M059J (cell line): Measurements from ENCODE around the gene HMX3. TPM values are rescaled to one million over a fixed set of nuclear protein-coding genes. Genes with fewer than 3 reads are reported as not detected.

ENCODE experiments used
- DNase-seq: peaks from one replicate; pipeline ENCODE4 v3.0.0-alpha.2; 2012; ENCODE audit warnings: low read depth
- total RNA-seq: library from RNA; depleted of rRNA; stranded (reverse); fragments of >200 nt; shearing (Covaris generic); gene quantifications from 2 replicates; pipeline ENCODE4 v1.2.3, GENCODE V29; 2014

HMX3 gene
- total RNA-seq, 1 experiment from 2014 or later: not detected

DNA sequence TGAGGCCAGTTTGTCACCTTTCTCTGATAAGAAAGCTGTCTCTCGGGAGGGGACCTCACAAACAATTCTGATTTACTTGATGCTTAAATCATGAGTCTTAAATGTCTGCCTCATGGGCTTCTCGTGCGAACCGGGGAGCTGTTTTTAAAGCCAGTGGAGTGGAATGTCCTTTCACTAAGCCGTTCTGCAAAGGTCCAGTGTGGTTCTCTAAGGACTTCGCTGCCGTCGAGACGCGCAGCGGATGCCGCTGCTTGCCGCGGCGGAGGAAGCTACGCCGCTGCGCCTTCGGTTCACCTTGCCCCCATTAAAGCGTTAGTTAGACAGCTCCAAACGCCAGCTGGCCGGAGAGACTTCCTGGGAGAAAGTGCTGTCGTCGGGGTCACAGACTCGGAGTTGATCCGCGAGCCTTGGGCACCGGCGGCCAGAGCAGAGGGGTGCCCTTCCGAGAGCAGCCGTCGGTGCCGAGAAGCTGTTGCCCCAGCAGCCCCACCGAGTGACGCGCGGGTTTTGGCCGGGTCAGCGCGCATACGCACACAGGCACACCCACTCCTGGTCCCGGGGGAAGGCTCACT is 1.3 kb upstream of the HMX3 start:
- no peak for DNase-seq

DNA sequence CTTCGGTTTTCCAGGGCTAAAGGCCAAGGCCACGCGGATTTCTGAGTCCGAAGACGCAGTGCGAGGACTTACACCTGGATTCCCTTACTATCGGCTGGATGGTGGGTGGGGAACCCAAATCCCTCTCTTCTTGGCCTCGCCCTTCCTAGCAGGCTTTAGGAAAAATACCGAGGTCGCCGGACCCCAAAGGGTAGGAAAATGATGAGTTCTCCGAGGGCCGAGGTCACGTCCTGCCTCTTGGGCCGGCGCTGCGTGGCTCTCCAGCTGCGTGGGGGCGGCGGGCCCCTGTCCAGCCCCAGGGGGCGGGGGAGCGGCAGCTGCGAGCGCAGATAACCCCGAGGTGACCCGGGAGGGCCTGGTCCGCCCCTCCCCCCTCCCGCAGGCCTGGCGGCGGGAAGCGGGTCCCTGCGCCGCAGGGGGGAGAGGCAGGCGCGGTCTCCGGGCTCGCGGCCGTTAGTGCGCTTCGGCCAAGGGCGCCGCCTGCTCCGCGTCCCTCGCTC is 805 bp upstream of the HMX3 start:
- no peak for DNase-seq

DNA sequence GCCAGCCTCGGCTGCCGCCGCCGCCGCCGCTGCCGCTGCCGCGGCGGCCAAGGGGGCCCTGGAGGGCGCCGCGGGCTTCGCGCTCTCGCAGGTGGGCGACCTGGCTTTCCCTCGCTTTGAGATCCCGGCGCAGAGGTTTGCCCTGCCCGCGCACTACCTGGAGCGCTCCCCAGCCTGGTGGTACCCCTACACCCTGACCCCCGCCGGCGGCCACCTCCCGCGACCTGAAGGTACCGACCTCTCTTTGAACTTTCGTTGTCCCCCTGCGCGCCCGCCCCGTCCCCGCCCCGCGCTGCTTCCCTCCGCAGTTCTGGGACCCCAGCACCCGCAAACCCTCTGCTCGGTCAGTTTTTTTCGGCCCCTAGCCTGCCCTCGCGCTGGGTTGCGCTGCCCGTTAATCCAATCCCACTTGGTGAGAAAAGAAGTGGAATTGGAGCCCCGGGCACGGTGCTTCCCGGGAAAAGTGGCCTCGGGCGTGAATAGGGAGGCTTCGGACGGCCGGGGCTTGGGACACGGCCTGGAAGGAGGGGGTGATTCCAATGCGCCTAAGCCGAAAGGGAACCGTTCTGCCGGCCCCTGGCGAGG is 543 bp downstream of the HMX3 start:
- DNase-seq: peak; percentile 12

DNA sequence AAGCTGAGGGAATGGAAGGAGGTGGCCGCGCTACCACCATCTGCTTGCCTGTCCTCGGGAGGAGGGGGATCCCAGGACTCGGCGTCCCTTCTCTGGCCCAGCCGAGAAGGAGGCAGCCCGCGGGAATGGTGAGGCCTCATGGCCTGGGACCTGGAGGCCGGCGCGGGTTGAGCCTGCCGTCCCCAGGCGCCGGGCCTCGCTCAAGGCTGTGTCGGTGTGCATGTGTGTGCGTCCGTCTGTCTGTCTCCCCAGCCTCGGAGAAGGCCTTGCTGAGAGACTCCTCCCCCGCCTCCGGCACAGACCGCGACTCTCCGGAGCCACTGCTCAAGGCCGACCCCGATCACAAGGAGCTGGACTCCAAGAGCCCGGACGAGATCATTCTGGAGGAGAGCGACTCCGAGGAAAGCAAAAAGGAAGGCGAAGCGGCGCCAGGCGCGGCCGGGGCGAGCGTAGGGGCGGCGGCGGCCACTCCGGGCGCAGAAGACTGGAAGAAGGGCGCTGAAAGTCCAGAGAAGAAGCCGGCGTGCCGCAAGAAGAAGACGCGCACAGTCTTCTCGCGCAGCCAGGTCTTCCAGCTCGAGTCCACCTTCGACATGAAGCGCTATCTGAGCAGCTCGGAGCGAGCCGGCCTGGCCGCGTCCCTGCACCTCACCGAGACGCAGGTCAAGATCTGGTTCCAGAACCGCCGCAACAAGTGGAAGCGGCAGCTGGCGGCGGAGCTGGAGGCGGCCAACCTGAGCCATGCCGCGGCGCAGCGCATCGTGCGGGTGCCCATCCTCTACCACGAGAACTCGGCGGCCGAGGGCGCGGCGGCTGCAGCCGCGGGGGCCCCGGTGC is 1.3 kb downstream of the HMX3 start:
- peak; percentile 28 for DNase-seq

DNA sequence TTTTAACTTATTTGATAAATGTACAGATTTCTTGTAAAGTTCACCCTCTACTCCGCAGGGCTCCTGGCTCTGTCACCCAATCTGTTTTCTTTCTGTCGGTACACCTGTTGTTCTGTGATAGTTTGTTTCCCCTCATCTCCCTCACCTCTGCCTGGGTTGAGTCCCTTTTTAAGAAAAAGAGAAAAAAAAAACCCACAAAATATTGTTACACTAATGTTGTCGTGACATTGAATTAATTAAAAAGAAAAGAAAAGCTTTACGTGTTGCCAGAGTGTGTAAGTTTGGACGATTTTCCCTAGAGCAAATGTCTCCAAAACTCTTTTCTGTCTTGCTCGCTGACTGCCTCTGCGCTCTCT is 3.4 kb downstream of the HMX3 start:
- DNase-seq: no peak

DNA sequence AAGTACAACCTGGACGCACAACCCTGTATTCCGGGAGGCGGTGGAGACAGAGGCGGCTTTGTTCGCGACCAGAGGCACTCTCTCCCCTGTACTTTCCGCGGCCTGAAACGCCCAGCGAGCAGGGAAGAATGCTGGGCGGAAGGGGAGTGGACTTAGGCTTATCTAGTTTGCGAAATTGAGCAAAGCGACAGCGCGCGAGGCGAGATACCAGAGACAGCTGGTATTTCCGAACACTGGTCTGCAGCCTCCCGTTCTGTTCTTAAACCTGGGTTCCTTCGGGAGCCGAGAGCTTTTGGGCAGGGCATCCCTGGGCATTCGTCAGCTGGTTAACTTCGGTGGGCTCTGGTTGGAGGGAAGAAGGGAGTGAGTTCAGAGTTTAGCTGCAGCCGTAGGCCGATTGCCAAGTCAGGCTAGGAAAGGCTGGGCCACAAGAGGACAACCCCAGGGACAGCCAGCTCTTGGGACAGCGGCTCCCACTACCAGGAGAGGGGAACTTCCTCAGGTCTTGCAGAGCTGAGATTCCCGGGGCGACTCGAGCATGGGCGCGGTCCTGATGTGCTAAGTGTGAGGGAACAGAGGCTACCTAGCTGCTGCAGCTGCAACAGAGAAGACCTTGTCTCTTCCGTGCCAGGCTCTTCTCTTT is 3.9 kb downstream of the HMX3 start:
- DNase-seq: peak; percentile 36

DNA sequence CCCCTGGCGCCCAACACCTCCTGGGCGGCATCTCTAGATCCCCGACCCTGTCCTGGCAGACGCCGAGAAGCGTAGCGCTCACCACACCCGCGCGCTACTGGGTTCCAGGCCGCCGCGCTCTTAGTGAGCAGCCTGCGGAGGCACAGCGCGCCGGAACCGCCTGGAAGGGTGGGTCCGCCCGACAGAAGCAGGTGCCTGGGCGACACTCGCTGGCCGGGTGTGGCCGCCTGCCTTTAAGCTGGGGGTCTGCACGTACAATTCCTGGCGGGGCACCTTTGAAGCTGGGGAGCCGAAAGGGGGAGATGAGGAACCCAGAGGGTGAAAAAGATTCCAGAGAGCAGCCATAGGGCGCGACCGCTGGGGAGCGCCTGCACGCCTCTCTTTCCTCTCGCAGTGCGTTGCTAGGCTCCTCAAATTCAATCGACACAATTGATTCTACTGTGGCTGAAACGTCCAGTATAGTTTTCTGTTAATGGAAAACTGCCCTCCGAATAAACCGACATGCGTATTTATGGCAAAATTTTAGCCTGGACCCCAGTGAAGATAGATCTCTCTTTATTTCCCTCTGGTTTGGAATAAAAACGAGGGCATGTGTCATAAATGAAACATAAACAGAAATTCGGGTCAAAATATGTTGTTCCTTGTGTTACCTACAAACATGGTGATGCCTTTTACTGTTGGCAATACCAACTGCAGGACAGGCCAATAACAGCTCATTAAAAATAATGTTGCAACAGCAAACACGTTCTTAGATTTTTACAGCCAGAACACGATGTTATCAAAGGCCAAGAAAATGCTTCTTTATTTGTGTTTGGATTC is 4.6 kb downstream of the HMX3 start:
- DNase-seq: no peak

DNA sequence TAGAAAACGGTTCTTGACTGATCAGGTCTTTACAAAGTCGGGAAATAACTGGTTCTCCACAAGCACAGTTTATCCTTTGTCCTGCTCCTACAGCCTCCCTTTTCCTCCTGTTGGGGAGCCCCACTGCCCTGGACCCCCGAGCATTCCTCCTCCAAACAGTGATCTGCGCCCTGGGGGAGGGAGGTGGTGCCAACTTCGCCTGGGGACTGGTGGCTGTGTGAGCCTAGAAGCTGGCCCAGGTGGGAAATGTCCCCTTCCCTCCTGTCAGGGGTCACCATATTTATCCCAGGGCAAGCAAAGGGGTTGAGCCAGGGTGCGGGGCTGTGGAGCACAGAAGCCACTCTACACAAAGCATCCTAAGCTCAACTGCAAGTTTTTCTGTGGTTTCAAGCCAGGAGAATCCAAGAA is 5.2 kb downstream of the HMX3 start:
- DNase-seq: no peak

DNA sequence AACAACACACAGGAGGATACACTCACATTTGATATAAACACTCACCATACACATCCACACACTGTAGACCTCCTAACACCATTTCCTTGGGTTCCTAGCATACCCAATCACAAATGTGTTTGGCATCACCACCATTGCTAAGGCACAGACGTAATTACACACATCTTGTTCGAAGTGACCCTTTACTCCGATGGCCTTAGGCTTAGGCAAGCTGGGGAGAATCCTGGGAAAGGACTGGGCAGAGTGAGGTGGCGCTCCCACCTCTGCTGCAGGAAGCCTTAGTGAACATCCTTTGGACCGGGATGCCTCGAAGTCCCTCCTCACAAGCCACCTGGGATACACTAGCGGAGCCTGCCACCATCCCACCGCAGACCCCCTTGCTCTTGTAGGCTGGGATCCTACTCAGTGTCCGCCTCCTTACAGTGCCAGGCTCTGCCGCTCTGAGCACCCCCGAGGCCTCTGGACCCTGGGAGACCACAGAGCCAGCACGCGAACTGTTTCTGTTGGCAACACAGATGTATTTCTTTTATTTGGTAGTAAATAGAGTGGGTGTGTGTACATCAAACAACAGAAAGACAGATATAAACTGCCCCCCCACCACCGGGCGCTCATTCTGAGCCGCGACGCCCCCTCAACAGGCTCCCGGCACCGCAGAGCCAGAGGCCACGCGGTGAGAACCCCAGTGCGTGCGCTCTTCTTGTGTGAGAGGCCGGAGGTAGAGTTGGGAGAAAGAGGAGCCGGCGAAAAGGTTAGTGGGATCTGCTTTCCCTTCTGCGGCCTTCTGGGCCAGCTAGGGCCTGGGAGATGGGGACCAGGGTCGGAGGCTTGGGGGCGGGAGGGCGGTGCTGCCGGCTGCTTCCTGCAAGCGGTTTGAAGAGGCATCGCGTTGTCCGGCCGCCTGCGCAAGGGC is 6.3 kb downstream of the HMX3 start:
- no peak for DNase-seq

DNA sequence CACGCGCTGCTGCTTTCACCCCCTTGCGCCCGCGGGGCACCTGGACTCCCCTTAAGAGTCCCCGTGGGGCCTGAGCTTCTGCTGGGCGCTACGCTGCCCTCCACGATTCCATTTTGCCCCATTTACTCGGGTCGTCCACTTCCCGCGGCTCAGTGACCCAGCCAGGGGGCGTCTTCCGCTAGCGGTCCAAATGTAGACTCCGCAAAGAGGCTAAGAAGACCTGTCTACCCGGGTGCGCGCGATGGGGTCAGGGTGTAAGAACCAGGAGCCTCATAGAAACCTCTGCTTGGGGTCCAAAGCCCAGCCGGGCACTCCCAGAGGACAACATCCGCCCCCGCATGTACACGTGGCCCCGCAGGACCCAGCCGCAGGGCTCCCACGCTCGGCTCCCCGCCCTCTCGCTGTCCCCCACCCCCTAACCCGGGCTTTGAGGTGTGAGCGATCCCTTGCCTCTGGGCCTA is 7.0 kb downstream of the HMX3 start:
- no peak for DNase-seq

DNA sequence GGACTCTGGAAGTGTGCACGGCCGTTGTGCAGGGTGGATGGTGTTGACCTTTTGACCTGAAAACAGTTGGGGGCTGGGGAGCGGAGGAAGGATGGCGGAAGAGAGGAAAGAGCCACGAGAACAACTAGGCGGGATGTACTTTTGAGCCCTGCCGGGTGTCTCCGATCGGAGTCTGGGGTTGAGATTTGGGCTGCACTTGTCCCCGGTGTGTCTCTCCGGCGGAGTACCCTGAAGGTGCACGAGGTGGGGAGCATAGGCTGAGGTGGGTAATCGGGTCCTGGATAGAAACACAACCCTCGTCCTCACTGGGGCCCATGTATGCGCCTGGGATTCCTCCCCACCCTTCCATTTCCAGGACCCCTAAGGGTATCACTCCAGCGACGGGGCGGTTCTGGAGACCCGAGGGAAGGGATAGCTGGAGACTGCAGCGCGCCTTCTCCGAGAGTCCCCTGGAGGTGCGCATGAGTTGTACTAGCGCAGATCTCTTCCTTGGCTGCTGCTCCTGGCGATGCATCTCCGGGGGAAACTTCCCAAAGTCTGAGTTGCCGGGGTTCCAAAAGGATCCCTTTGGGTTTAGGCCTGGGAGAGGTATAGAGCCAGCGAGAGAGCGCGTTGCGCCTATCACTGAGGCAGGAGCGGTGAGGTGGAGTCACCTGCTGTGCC is 7.5 kb downstream of the HMX3 start:
- DNase-seq: no peak

DNA sequence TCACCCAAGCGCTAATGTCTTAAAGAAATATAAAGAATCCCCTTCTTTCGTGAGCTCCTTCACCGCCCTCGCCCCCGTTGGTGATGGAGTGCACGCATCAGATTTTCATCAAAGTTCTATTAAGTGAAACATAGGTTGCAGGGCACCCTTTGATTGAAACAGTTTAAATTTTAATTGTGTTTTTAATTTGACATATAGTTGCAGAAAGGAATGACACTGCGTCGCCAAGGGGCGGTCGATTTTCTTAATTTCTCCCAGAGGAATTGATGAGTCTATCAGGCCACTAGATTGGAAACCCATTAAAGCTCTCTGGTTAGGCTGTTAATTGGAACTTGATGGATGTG is 8.0 kb downstream of the HMX3 start:
- no peak for DNase-seq

DNA sequence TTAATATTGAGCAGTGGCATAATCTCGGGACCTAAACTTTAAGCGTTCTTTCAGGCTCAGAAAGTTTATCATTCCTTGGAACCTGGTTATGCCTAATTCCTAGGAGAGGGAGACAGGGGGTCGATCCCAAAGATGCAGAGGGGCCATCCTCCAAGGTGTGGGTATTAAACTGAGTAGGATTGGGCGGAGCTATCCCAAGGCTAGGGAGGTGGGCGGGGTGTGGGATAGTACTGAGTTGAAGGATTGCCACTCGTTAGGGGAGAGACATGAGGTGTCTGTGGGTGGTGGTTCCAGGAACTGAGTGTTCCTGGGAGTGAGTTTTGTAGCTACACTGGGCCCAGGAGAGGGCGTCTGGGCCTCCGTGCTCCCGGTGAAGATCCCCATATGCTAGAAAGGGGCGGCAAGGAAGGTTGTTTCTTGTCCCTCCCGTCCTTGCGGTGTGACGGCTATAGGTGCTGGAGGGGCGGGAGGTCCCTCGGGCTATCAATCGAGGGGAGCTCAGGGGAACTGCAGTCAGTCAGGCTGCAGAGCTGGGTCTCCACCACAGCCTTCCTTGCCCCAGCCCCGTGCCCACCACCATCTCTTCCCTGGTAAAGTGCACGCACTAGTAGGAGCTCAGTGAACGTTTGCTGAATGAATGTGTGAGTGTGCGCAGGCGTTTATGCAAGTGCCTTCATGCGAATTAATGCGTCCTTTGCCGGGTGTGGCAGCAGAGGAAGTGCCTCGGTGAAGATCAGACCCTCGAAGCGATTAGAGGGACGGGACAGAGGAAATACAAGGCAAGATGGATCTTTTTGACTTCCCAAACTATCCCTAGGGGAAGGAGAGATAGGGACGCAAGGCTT is 9.1 kb downstream of the HMX3 start:
- DNase-seq: no peak

DNA sequence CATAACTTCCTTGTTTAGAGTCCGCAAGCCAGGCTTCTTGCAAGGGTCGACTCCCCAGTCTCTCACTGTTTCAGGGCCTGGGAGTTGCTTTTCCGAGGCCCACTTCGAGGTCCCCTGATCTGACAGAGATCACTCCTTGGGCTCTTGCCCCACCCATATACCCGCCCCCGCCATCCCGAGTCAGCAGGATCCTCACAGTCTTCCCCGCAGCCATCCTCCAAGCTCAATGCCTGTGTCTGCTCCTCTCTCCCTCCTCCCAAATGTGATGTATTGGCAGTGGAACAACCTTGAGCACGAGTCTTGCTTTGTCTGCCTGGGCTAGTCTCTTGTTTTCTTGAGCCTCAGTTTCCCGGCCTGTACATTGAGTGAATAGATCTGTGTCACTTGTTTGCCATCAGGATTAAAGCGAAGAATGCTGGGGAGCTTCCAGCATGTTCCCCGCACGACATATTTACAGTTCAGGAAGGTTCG is 9.8 kb downstream of the HMX3 start:
- no peak for DNase-seq

DNA sequence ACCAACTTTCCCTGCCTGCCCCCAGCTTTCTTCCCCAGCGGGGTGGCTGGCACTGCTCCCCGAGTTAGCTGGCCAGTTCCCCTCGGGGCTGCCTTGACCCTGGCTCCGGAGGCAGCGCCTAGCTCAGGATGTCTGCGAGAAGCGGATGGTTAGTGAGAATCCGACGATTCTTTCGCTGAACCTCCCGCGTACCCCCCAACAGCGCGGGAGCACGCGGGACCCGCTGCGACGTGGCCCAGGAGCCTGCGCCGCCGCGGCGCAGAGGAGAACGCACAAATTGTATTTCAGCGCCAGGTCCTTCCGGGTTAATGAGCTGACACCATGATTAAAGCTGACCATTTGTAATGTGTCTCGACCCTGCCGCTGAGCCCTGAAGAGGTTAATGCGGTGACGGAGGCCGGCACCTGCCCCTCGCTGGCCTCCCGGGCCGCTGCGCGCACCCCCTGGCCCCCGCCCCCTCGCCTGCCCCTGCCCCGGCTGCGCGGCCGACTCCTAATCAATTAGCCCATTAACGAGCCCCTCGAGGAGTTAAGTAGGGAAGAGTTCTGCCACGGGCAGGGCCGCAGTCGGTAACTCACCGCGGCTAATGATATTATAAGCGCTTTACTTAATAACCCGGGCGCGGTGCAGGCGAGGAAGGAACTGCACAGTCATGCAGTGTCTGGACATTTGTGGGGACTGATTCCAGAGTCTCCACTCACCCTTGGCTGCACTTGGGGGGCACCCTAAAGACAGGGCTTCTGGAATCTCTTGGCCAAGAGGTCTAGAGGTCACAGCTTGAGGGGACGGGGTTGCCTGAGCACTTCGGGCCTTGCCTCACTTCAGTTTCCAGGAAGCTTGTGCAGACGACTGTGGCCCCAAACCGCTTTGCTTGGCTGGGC is 10.5 kb downstream of the HMX3 start:
- DNase-seq: no peak

DNA sequence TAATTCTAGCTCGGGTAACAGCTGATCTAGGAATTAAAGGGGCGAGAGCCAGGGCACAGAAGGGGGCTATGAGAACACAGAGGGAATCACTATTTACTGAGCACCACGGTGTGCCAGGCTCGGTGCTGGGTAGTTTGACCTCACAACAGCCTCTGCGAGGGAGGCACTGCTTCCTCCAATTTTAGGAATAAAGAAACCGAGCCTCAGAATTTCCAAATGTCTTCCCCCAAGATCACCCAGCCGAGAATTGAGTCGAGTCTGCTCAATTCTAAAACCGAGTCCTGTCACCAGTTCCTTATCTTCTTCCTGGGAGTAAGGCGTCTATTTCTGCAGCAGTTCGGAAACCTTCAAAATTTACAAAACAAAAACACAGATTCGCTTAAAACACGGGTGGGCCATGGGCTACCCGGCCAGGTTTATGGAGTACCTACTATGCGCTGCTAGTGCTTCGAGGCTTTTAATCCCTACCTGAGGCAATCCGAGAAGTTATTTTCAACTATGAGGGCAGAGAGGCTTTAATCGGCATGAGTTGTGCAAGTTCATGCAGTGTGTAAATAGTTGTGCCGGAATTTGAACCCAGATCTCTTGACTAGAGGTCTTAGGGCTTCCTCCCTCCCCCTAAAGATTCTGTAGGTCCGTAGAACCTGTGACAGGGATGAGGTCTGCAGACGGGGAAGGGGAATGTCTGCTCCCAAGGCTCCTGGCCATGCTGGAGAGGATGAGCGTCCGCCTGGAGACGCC is 11.3 kb downstream of the HMX3 start:
- no peak for DNase-seq
